SH-SY5Y (cell line): Measurements from ENCODE around the gene MYO6.

Experiments
- GATA2 ChIP-seq: IDR thresholded peaks from 2 replicates; pipeline ENCODE4 v1.6.1; 2011; ENCODE audit warnings: mild to moderate bottlenecking, low read depth, low read length
- GATA3 ChIP-seq: IDR thresholded peaks from 2 replicates; pipeline ENCODE4 v1.6.1; 2011; ENCODE audit warnings: low read depth, mild to moderate bottlenecking, low read length, moderate library complexity

The MYO6 gene

GRCh38 chr6:75882734-75883133 is 133.7 kb downstream of the MYO6 start:
- TF ChIP-seq GATA3 (no peak), GATA2 (no peak)

DNA sequence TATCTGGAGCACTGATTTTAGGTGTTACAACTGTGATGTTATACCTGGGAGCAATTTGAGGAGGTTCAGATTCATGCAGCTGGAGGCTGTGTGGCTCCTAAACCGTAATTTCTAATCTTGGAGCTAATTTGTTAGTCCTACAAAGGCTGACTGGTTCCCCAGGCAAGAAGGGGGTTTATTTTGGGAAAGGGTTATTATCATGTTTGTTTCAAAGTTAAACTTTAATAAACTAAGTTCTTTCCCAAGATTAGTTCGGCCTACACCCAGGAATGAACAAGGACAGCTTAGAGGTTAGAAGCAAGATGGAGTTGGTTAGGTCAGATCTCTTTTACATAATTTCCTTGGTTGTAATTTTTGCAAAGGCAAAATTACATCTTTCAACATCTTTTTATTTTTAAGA is 135.8 kb downstream of the MYO6 start:
- TF ChIP-seq GATA2 = no peak

- no peak for TF ChIP-seq GATA3
- TF ChIP-seq GATA2 = no peak
These were observed 143.3 kb downstream of the MYO6 start for GRCh38 chr6:75892384-75892783.

GRCh38 chr6:75893058-75893775 is 144.2 kb downstream of the MYO6 start:
- TF ChIP-seq GATA3 (no peak), GATA2 (no peak)

DNA sequence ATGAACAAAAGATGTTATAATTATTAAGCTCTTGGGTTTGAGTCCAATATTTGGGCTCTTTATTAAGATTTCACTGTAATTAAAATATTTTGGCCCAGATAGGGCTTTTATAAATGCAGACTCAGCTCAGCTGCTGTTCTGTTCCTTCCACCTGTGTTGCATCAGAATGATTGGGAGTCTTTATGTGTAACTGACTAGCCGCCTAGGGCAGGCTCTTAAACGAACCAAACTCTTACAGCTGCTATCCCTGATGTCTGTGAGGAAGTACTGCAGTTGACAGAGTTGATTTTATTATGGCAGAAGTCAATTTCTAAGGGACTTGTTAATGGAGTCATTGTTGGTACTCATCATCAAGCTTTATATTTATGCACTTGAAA is 144.7 kb downstream of the MYO6 start:
- TF ChIP-seq GATA2 = no peak

GRCh38 chr6:75896526-75896925 is 147.5 kb downstream of the MYO6 start:
- no peak for TF ChIP-seq GATA3
- TF ChIP-seq GATA2 = no peak

DNA sequence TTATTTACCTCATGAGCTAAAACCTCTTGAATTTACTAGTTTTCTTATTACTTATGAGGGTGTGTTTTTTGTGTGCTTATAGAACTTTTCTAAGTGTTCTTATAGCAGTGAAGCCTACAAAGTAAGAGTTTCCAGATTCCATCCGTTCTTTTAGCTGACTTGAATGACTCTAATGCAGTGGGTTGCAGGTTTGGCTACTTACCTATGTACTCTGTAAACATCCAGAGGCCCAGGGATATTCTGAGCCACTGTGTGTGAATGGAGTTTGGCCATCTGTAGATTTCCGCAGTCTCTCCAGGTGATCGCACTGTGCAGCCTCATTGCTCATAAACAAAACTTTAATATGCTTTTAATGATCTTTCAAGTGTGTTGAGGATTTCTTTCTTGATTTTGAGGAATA is 157.8 kb downstream of the MYO6 start:
- no peak for TF ChIP-seq GATA2
- TF ChIP-seq GATA3 = no peak

DNA sequence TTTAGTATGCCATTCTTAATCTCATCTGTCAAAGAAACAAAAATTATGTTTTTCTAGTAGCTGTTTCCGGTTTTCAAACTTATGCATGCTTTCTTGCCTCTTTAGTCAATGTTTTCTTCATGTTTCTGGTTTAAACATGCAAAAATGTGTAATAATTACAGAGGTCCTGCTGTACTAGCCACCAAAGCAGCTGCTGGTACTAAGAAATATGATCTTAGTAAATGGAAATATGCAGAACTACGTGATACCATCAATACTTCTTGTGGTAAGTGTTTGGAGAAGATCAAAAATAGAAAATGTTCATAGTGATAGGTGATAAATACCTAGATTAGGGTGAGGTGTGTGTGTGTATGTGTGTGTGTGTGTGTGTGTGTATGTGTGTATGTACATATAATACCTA is 158.4 kb downstream of the MYO6 start:
- no peak for TF ChIP-seq GATA2
- TF ChIP-seq GATA3 = no peak

- TF ChIP-seq GATA3 (no peak), GATA2 (no peak)
These were observed 164.0 kb downstream of the MYO6 start for GRCh38 chr6:75913040-75913439.

- TF ChIP-seq GATA2 (no peak), GATA3 (no peak)
These were observed 173.2 kb downstream of the MYO6 start for GRCh38 chr6:75922226-75922625.

DNA sequence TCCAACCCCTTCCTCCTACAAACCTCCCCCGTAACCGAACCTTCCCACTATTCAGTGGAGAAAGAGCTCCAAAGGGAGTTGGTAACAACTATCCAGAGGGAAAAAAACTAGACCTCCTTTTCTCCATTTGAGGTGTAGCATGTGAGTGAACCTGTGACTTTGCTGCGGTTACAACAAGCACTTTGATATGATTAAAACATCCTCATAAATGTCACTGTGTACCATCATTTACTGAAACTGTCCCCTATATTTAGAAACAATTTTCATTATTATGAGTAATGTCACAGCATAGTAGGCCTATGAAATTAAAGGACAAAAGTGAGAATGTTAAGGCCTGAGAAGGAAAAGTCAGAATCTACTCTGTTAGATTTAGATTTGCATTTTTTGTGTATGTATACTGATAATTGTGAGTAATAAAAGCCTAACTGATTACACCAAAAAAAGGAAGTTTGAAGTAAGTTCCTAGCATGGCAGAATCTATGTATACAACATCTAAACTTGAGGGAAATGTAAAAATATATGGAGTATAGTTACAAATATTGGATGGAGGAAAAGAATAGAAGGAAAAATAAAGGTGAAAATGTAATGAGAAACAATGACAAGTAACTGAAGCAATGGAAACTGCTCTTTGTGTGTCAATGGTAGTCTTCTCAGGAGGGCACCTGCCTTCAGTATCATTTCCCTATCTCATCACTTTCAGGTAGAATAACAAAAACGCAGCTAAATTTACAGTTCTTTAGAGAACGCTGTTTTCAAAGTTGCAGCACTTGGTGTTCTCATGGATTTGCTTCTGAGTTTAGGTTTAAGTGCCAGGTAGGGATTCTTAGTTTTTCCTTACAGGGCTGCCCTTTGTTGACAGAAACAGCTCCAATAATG is 177.5 kb downstream of the MYO6 start:
- no peak for TF ChIP-seq GATA2
- TF ChIP-seq GATA3 = no peak

DNA sequence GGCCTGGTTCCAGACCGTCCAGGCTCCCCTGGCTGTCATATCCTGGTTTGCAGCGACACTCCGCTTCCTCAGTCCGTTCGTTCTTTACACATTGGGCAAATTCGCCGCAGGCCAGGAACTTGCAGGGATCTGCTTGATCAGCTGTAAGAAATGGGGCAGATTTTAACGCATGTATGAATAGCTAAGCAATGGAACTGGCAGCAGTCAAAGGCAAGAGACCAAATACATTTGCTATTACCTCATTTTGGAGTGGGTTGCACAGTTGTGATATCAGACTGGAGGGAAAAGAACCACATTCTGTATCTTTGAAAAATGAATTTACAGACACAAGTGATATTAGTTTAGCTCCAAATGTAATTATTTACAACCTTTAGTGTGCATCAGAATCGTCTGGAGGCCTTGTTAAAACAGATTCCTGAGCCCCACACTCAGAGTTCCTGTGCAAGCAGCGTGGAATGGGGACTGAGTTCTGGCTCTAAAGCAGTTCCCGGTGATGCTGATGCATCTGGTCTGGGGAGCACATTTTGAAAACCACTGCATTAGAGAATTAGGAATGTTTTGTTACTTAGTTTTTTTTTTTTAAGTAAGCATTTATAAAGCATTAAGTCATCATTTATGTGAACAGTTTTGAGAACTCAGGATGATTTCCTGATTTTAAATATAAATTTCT is 182.1 kb downstream of the MYO6 start:
- TF ChIP-seq GATA2 = no peak
- TF ChIP-seq GATA3 = no peak

GRCh38 chr6:75932067-75932466 is 183.0 kb downstream of the MYO6 start:
- no peak for TF ChIP-seq GATA3
- no peak for TF ChIP-seq GATA2

DNA sequence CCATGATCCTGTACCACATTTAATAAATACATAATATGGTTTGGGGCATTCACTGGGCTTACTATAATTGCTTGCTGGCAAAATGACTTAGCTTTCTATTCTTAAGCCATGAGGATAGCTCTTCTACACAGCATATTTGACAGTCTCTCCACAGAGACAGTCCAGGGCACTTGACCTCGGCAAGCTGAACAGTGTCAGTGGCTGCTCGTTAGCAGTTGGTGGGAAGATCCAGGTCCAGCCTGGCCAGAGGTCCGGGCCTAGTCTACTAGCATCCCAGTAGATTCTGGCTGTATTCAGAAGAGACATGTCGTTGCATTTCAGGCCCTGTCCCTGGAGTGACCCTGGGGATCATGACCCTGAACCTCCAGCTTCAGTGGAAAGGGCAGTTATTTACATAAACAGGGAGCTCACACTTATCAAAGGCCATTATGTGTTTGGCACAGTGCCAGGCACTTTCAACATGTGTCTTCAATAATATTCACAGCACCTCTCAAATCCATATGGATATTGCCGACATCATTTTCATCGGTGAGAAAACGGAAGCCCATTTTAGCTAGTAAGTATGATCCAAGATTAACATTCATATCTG is 184.4 kb downstream of the MYO6 start:
- no peak for TF ChIP-seq GATA3
- TF ChIP-seq GATA2 = no peak
